ENCODE data around the gene PCSK9. TPM values are rescaled to one million over a fixed set of nuclear protein-coding genes. Genes with fewer than 3 reads are reported as not detected.

The PCSK9 gene
- total RNA-seq, 2 donors from 2014 or later, result 48.9 to 61.2 TPM

GRCh38 chr1:55054396-55054795 is 15.0 kb downstream of the PCSK9 start:
- no peak for TF ChIP-seq CTCF (IDR thresholded peaks at IDR 0.05)
- intact Hi-C loops (cut with DNase I), result no loop called here
- Histone ChIP-seq H3K4me1 (no peaks in the 10 kb centered on the region), H3K9me3 (no peaks in the 10 kb centered on the region), H3K9ac (ENCODE audit: low read depth in 2 of 2, low read length in 2 of 2) (no peak overlapping the region), H3K27ac (no peak overlapping the region), H3K36me3 (no peaks in the 10 kb centered on the region), H3K27me3 (no peaks in the 10 kb centered on the region), H3K4me3 (no peak overlapping the region)
- no peak for DNase-seq

- no peaks in the 10 kb centered on the region for H3K9me3 ChIP-seq
- no peak for TF ChIP-seq CTCF (IDR thresholded peaks at IDR 0.05)
- no peaks in the 10 kb centered on the region for H3K27me3 ChIP-seq
- no peak overlapping the region for H3K4me3 ChIP-seq
- no peaks in the 10 kb centered on the region for H3K36me3 ChIP-seq
- no peak for DNase-seq
- no peak overlapping the region for H3K9ac ChIP-seq (ENCODE audit: low read depth in 2 of 2, low read length in 2 of 2)
- H3K4me1 ChIP-seq, result no peaks in the 10 kb centered on the region
- intact Hi-C loops (cut with DNase I), result no loop called here
- no peak overlapping the region for H3K27ac ChIP-seq
Observed at GRCh38 chr1:55055084-55055882, 15.9 kb downstream of the PCSK9 start.

- H3K9ac ChIP-seq (ENCODE audit: low read depth in 2 of 2, low read length in 2 of 2), result no peak overlapping the region
- no peak for DNase-seq
- H3K4me1 ChIP-seq, result no peaks in the 10 kb centered on the region
- no peak overlapping the region for H3K27ac ChIP-seq
- intact Hi-C loops (cut with DNase I), result no loop called here
- no peaks in the 10 kb centered on the region for H3K36me3 ChIP-seq
- TF ChIP-seq CTCF (IDR thresholded peaks at IDR 0.05), result no peak
- H3K4me3 ChIP-seq, result no peak overlapping the region
- H3K27me3 ChIP-seq, result no peaks in the 10 kb centered on the region
- no peaks in the 10 kb centered on the region for H3K9me3 ChIP-seq
Observed at GRCh38 chr1:55055951-55056631, 16.7 kb downstream of the PCSK9 start.

GRCh38 chr1:55056632-55056992 is 17.3 kb downstream of the PCSK9 start:
- no peak for DNase-seq
- TF ChIP-seq CTCF (IDR thresholded peaks at IDR 0.05), result no peak
- Histone ChIP-seq H3K9ac (ENCODE audit: low read depth in 2 of 2, low read length in 2 of 2) (no peak overlapping the region), H3K9me3 (no peaks in the 10 kb centered on the region), H3K4me3 (no peak overlapping the region), H3K27me3 (no peaks in the 10 kb centered on the region), H3K27ac (no peak overlapping the region), H3K36me3 (no peaks in the 10 kb centered on the region), H3K4me1 (no peaks in the 10 kb centered on the region)
- intact Hi-C loops (cut with DNase I), result no loop called here

GRCh38 chr1:55057270-55057955 is 18.1 kb downstream of the PCSK9 start:
- no peak overlapping the region for H3K9ac ChIP-seq (ENCODE audit: low read depth in 2 of 2, low read length in 2 of 2)
- no peak for DNase-seq

More at GRCh38 chr1:55057270-55057955, 18.1 kb downstream of the PCSK9 start:
- no peak overlapping the region for H3K27ac ChIP-seq
- no peaks in the 10 kb centered on the region for H3K9me3 ChIP-seq
- no peaks in the 10 kb centered on the region for H3K27me3 ChIP-seq
- intact Hi-C loops (cut with DNase I), result no loop called here
- H3K36me3 ChIP-seq, result no peaks in the 10 kb centered on the region
- no peak overlapping the region for H3K4me3 ChIP-seq
- no peaks in the 10 kb centered on the region for H3K4me1 ChIP-seq
- TF ChIP-seq CTCF (IDR thresholded peaks at IDR 0.05), result no peak

All from colonic mucosa (tissue), 4 donors.